GM10248 (cell line): ENCODE results near the gene HAGHL.

Experiments used
- CTCF ChIA-PET: fragments of 300-600 bp; sonication (Branson Sonifier 250); formaldehyde crosslinking; extraction: SDS; loops from one replicate; lab custom pipeline; 2021; ENCODE audit warnings: antibody characterized with exemption; lab: Yijun Ruan, JAX
- POLR2A ChIA-PET: fragments of 350-650 bp; sonication (Branson Sonifier 250); formaldehyde crosslinking; extraction: SDS; loops from one replicate; lab custom pipeline; 2020; ENCODE audit warnings: antibody characterized with exemption; lab: Yijun Ruan, JAX
- DNase-seq: peaks from one replicate; pipeline ENCODE4 v3.0.0; 2012; ENCODE audit errors: extremely low spot score
- CTCF ChIP-seq: IDR thresholded peaks from 2 replicates; pipeline ENCODE4 v1.5.1; 2012; ENCODE audit warnings: mild to moderate bottlenecking, low read depth; ENCODE audit errors: extremely low read depth, missing control alignments, control extremely low read depth

Gene HAGHL

GRCh38 chr16:728131-728889, 1.4 kb downstream of the HAGHL start:
- POLR2A ChIA-PET, result interaction anchor here (0.9 kb wide), 1 partner anchor 48 kb away, joined by 7 read pairs; the partner anchor contains the start of gene STUB1
- peak; percentile 83 for DNase-seq
- TF ChIP-seq CTCF, result no peak
- CTCF ChIA-PET, result interaction anchor here (1.2 to 1.5 kb wide), 2 partner anchors 12 to 57 kb away, joined by 3 to 5 read pairs; partner anchors contain the start of gene CIAO3

- POLR2A ChIA-PET, result no interaction called here
- TF ChIP-seq CTCF, result no peak
- DNase-seq, result no peak
- CTCF ChIA-PET, result interaction anchor here (1.3 to 2.1 kb wide), 3 partner anchors 8 to 56 kb away, joined by 4 to 11 read pairs (median 6); partner anchors contain the start of gene ANTKMT
These were observed 2.2 kb downstream of the HAGHL start for GRCh38 chr16:728890-729744.

GRCh38 chr16:729768-730665, 3.1 kb downstream of the HAGHL start:
- no peak for TF ChIP-seq CTCF
- no peak for DNase-seq
- ChIA-PET POLR2A (no interaction called here), CTCF (interaction anchor here (1.3 to 2.1 kb wide), 4 partner anchors 9 to 55 kb away, joined by 4 to 11 read pairs (median 6); partner anchors contain the start of genes ANTKMT and CIAO3)

GRCh38 chr16:730666-731509, 4.0 kb downstream of the HAGHL start:
- TF ChIP-seq CTCF, result no peak
- ChIA-PET CTCF (interaction anchor here (0.8 to 2.1 kb wide), 7 partner anchors 8 to 54 kb away, joined by 3 to 11 read pairs (median 4); partner anchors contain the start of genes ANTKMT, CIAO3 and METRN), POLR2A (no interaction called here)
- no peak for DNase-seq

- no peak for TF ChIP-seq CTCF
- ChIA-PET POLR2A (no interaction called here), CTCF (interaction anchor here (0.8 to 1.0 kb wide), 2 partner anchors 8 to 10 kb away, joined by 3 read pairs; partner anchors contain the start of gene CIAO3)
- no peak for DNase-seq
These were observed 5.4 kb downstream of the HAGHL start for GRCh38 chr16:732332-732731.
